Measurements from ENCODE around the gene ZNF618.
"Not testable (repeated sequence)": the region's sequence is repeated elsewhere in the genome, so short reads cannot be mapped to it uniquely, and the experiment has no call there.

ZNF618 gene

DNA sequence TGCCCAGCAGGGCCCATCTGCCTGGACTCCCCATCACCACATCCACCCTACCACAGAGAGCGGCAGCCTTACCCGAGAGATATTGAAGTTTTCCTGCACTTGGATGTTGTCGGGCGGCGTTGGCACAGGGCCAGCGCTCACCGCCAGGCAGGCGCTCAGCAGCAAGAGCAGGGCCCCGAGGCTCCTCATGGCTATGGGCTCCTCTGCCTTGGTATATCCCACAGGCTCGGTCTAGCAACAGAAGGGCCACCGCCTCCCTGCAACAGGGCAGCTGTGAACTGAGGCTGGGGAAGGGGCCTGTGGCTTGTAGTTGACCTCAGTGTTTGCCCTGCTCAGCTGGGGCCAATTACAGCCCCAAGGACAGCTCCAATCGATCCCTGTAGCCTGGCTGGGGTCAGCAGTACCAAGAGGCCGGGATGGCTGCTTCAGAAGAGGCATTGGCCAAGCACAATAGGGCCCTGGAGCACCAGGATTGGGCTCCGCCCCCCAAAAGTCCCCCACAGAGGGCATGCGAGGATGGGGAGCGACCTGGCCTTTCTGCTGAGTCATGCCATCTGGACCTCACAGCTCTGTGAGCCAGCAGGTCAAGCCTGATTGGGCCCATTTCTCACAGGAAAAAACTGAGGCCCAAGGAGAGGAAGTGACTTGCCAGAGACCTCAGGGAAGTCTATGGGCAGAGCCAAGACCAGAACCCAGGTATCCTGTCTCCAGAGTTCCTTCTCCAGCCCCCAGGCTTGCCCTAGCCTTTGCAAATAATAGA is 202.1 kb downstream of the ZNF618 start, which contains the start of gene AMBP:
Gene AMBP (minus strand): TSS at position 280 of the 760 bp plus-strand sequence. CDS start 91 bp downstream, at position 189.
- no peak within 1 kb of the TSS for H3K4me3 ChIP-seq (replicated peaks; ENCODE audit: low read depth, low read length)
- DNase-seq (ENCODE audit: extremely low read depth, low read depth), result no peak
- TF ChIP-seq, protein P1, sequence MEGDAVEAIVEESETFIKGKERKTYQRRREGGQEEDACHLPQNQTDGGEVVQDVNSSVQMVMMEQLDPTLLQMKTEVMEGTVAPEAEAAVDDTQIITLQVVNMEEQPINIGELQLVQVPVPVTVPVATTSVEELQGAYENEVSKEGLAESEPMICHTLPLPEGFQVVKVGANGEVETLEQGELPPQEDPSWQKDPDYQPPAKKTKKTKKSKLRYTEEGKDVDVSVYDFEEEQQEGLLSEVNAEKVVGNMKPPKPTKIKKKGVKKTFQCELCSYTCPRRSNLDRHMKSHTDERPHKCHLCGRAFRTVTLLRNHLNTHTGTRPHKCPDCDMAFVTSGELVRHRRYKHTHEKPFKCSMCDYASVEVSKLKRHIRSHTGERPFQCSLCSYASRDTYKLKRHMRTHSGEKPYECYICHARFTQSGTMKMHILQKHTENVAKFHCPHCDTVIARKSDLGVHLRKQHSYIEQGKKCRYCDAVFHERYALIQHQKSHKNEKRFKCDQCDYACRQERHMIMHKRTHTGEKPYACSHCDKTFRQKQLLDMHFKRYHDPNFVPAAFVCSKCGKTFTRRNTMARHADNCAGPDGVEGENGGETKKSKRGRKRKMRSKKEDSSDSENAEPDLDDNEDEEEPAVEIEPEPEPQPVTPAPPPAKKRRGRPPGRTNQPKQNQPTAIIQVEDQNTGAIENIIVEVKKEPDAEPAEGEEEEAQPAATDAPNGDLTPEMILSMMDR (IDR thresholded peaks at IDR 0.05; ENCODE audit: low read depth, low read length, missing control alignments), result no peak

- no peak for DNase-seq (ENCODE audit: extremely low read depth, low read depth)
- TF ChIP-seq, protein P1 (IDR thresholded peaks at IDR 0.05; ENCODE audit: low read depth, low read length, missing control alignments), result no peak
These were observed 202.7 kb downstream of the ZNF618 start for GRCh38 chr9:114078781-114079156.

GRCh38 chr9:114080195-114080772 is 204.2 kb downstream of the ZNF618 start:
- TF ChIP-seq, protein P1 (IDR thresholded peaks at IDR 0.05; ENCODE audit: low read depth, low read length, missing control alignments), result no peak
- no peak for DNase-seq (ENCODE audit: extremely low read depth, low read depth)
- no peak overlapping the region for H3K4me3 ChIP-seq (replicated peaks; ENCODE audit: low read depth, low read length)

More at GRCh38 chr9:114078781-114079156, 202.7 kb downstream of the ZNF618 start:
- H3K4me3 ChIP-seq (replicated peaks; ENCODE audit: low read depth, low read length), result no peak overlapping the region

DNA sequence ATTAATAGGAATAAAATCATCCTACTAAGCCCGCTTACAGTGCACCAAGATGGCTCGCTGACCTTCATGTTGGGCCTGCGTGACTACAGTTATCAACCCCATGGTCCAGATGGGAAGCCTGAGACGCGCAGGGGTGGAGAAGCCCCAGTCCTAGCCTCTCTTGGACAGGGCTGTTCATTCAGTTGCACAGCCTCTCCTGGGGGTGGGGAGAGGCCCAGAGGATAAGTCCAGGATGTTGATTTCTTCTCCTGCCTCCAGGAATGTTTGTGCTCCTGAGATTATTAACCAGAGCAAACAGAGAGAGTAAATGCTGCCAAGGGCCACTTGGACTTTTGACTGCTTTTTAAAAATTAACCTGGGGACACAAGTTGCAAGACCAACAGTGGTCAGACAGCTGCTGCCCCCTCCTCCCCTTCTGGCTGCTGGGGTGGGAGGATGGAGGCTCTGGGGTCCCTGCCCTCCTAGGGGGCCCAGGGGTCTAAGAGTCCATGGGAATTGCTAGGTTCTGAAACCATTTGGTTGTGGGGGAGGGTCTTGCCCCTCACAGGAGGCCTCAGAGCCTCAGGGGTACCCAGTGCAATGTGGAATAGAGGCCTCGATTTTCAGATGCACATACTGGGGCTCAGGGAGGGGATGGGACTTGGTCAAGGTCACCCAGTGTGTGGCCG is 204.8 kb downstream of the ZNF618 start:
- TF ChIP-seq, protein P1 (IDR thresholded peaks at IDR 0.05; ENCODE audit: low read depth, low read length, missing control alignments), result no peak
- DNase-seq (ENCODE audit: extremely low read depth, low read depth), result no peak
- no peak overlapping the region for H3K4me3 ChIP-seq (replicated peaks; ENCODE audit: low read depth, low read length)

- no peak overlapping the region for H3K4me3 ChIP-seq (replicated peaks; ENCODE audit: low read depth, low read length)
- no peak for DNase-seq (ENCODE audit: extremely low read depth, low read depth)
- TF ChIP-seq, protein P1 (IDR thresholded peaks at IDR 0.05; ENCODE audit: low read depth, low read length, missing control alignments), result no peak
These were observed 205.4 kb downstream of the ZNF618 start for GRCh38 chr9:114081441-114082016.

DNA sequence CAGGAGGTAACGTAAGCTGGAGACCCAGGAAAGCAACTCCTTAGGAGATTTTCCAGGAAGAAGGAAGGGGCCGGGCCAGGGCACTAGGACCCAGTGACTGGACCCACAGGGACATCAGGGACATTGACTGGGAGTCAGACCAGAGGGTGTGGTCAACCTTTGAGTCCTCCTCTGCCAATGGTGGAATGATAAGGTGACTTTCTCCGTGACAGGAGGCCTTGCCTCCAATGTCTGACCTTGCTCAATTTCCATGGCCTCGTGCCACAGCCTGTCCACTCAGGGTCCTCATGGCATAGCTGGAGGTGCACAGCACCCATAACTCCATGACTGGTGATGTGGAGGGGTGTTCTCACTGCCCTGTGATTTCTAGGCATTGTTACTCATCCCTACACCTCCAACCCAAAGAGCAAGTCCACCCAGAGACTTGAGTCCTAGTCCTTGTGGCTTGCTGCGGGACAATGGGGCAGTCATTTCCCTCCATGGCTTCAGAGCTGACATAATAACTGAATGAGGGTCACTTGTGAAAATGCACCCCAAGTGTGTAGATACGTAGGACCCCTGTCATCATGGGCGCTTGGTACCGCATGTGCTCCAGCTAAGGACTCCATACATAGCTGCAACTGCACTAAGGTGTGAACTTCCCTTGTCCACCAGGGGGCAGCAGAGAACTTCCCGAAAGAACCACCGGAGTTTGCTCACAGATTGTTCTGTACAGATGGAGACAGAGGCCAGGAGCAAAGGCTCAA is 206.1 kb downstream of the ZNF618 start:
- no peak overlapping the region for H3K4me3 ChIP-seq (replicated peaks; ENCODE audit: low read depth, low read length)
- TF ChIP-seq, protein P1 (IDR thresholded peaks at IDR 0.05; ENCODE audit: low read depth, low read length, missing control alignments), result peak; percentile 95
- DNase-seq (ENCODE audit: extremely low read depth, low read depth), result peak; percentile 83

DNA sequence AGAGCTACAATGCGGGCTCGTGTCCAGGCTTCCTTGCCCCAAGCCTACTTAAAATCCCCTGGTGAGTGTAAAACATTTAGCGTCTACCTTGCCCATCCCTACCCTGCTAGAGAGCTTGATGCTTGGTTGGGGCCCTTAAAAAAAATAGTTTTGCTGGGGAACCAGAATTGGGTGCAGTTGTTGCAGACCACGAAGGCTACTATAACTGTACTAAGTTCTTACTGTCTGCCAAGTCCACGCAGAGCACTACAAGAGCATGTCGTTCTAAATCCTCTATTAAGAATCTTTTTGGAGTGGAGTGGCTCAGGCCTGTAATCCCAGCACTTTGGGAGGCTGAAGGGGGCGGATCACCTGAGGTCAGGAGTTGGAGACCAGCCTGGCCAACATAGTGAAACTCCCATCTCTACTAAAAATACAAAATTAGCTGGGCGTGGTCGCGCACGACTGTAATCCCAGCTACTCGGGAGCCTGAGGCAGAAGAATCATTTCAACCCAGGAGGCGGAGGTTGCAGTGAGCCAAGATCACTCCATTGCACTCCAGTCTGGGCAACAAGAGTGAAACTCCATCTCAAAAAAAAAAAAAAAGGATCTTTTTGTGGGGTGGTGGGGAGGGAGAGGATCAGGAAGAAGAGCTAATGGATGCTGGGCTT is 206.8 kb downstream of the ZNF618 start:
- H3K4me3 ChIP-seq (replicated peaks; ENCODE audit: low read depth, low read length); DNase-seq (ENCODE audit: extremely low read depth, low read depth): not testable (repeated sequence)
